Neutrophil (primary cell): ENCODE results near the gene PTMS.

Experiments
- H3K27ac ChIP-seq: fragments of 200-600 bp; sonication (generic); 2 replicates; pipeline ENCODE4 v1.5.1; 2016; ENCODE audit warnings: mild to moderate bottlenecking, moderate library complexity
- H3K27me3 ChIP-seq: fragments of 200-600 bp; sonication (generic); 2 replicates; pipeline ENCODE4 v1.6.0; 2016; ENCODE audit warnings: mild to moderate bottlenecking
- H3K36me3 ChIP-seq: fragments of 200-600 bp; sonication (generic); 2 replicates; pipeline ENCODE4 v1.5.1; 2017
- H3K4me1 ChIP-seq, 2 experiments: fragments of 200-600 bp in 1 of 2; sonication (generic) in 1 of 2; 1 replicate in 1 of 2; 2 replicates in 1 of 2; pipeline versions ENCODE4 v1.5.1 to v1.6.1; 2013 to 2016; ENCODE audit warnings: low read depth in 1 of 2, low read length in 1 of 2, mild to moderate bottlenecking in 1 of 2, moderate library complexity in 1 of 2; ENCODE audit not compliant: control insufficient read depth in 1 of 2, insufficient read depth in 1 of 2
- H3K4me3 ChIP-seq, 2 experiments: fragments of 200-600 bp in 1 of 2; sonication (generic) in 1 of 2; 1 replicate in 1 of 2; 2 replicates in 1 of 2; pipeline ENCODE4 v1.5.1; 2013 to 2016; ENCODE audit warnings: low read depth in 1 of 2, low read length in 1 of 2, mild to moderate bottlenecking in 1 of 2, moderate library complexity in 1 of 2
- H3K9me3 ChIP-seq: fragments of 200-600 bp; sonication (generic); 2 replicates; pipeline ENCODE4 v1.5.1; 2016
- CTCF ChIP-seq: fragments of 200-600 bp; sonication (generic); IDR thresholded peaks from 2 replicates; pipeline ENCODE4 v1.5.1; 2016; ENCODE audit warnings: antibody characterized with exemption

Gene PTMS

GRCh38 chr12:6768437-6768914 lies 2.3 kb downstream of the PTMS start:
- Histone ChIP-seq H3K27me3 (peaks cover 93% of the 10 kb centered on the region), H3K4me1 (peaks cover 28 to 43% of the 10 kb centered on the region in 2 experiments), H3K4me3 (no peak overlapping the region), H3K27ac (no peak overlapping the region), H3K9me3 (no peaks in the 10 kb centered on the region), H3K36me3 (no peaks in the 10 kb centered on the region)
- TF ChIP-seq CTCF, result no peak

GRCh38 chr12:6768990-6769389 lies 2.8 kb downstream of the PTMS start:
- TF ChIP-seq CTCF, result no peak
- Histone ChIP-seq H3K27ac (no peak overlapping the region), H3K4me1 (peaks cover 27 to 41% of the 10 kb centered on the region in 2 experiments), H3K9me3 (no peaks in the 10 kb centered on the region), H3K27me3 (peaks cover 93% of the 10 kb centered on the region), H3K4me3 (no peak overlapping the region), H3K36me3 (no peaks in the 10 kb centered on the region)

- peaks cover 20 to 34% of the 10 kb centered on the region in 2 experiments for H3K4me1 ChIP-seq
- no peak overlapping the region for H3K27ac ChIP-seq
- H3K27me3 ChIP-seq, result peaks cover 93% of the 10 kb centered on the region
- no peaks in the 10 kb centered on the region for H3K36me3 ChIP-seq
- no peak for TF ChIP-seq CTCF
- no peak overlapping the region for H3K4me3 ChIP-seq
- H3K9me3 ChIP-seq, result no peaks in the 10 kb centered on the region
Measured at GRCh38 chr12:6769666-6770065, 3.5 kb downstream of the PTMS start.

- Histone ChIP-seq H3K27me3 (peaks cover 93% of the 10 kb centered on the region), H3K4me3 (no peak overlapping the region), H3K9me3 (no peaks in the 10 kb centered on the region), H3K4me1 (peaks cover 16 to 31% of the 10 kb centered on the region in 2 experiments), H3K36me3 (no peaks in the 10 kb centered on the region), H3K27ac (no peak overlapping the region)
- TF ChIP-seq CTCF, result no peak
Measured at GRCh38 chr12:6770094-6770493, 3.9 kb downstream of the PTMS start.

- Histone ChIP-seq H3K4me3 (no peak overlapping the region), H3K27ac (no peak overlapping the region), H3K36me3 (no peaks in the 10 kb centered on the region), H3K4me1 (peaks cover 11 to 26% of the 10 kb centered on the region in 2 experiments), H3K27me3 (peaks cover 93% of the 10 kb centered on the region), H3K9me3 (no peaks in the 10 kb centered on the region)
- no peak for TF ChIP-seq CTCF
Measured at GRCh38 chr12:6770600-6770999, 4.4 kb downstream of the PTMS start.

GRCh38 chr12:6771091-6771495 lies 4.9 kb downstream of the PTMS start:
- TF ChIP-seq CTCF, result no peak
- no peak overlapping the region for H3K27ac ChIP-seq
- H3K36me3 ChIP-seq, result no peaks in the 10 kb centered on the region
- H3K9me3 ChIP-seq, result no peaks in the 10 kb centered on the region
- no peak overlapping the region for H3K4me3 ChIP-seq
- peaks cover 93% of the 10 kb centered on the region for H3K27me3 ChIP-seq
- H3K4me1 ChIP-seq, result peaks cover 7 to 21% of the 10 kb centered on the region in 2 experiments
